GM23248 (cell line): ENCODE data around the gene ELF2. TPM values are rescaled to one million over a fixed set of nuclear protein-coding genes. Genes with fewer than 3 reads are reported as not detected.

Experiments used
- DNase-seq: peaks from one replicate; pipeline ENCODE4 v3.0.0-alpha.2; 2015
- H2AFZ ChIP-seq: fragments of 200-600 bp; sonication (generic); 2 replicates; pipeline ENCODE4 v1.6.1; 2016; ENCODE audit warnings: antibody characterized with exemption
- H3F3A ChIP-seq: fragments of 200-600 bp; sonication (generic); 2 replicates; pipeline ENCODE4 v1.6.1; 2016; ENCODE audit warnings: mild to moderate bottlenecking, antibody characterized with exemption, mixed run types; ENCODE audit not compliant: insufficient read depth
- H3K27ac ChIP-seq: fragments of 200-600 bp; sonication (generic); 2 replicates; pipeline ENCODE4 v1.5.1; 2016; ENCODE audit warnings: mild to moderate bottlenecking
- H3K27me3 ChIP-seq: fragments of 200-600 bp; sonication (generic); replicated peaks from 2 replicates; pipeline ENCODE4 v1.6.1; 2016; ENCODE audit warnings: mild to moderate bottlenecking; ENCODE audit not compliant: insufficient read depth
- H3K36me3 ChIP-seq: fragments of 200-600 bp; sonication (generic); 2 replicates; pipeline ENCODE4 v1.6.1; 2016; ENCODE audit warnings: low read depth, mild to moderate bottlenecking
- H3K4me1 ChIP-seq: fragments of 200-600 bp; sonication (generic); 2 replicates; pipeline ENCODE4 v1.6.1; 2016; ENCODE audit warnings: mild to moderate bottlenecking; ENCODE audit not compliant: insufficient read depth
- H3K4me2 ChIP-seq: fragments of 200-600 bp; sonication (generic); one replicate; pipeline ENCODE4 v1.6.1; 2016; ENCODE audit warnings: mild to moderate bottlenecking; ENCODE audit not compliant: unreplicated experiment
- H3K4me3 ChIP-seq: fragments of 200-600 bp; sonication (generic); 2 replicates; pipeline ENCODE4 v1.5.1; 2016; ENCODE audit warnings: mild to moderate bottlenecking
- H3K79me2 ChIP-seq: fragments of 200-600 bp; sonication (generic); 2 replicates; pipeline ENCODE4 v1.6.1; 2016; ENCODE audit warnings: mild to moderate bottlenecking; ENCODE audit not compliant: insufficient read depth
- H3K9ac ChIP-seq: fragments of 200-600 bp; sonication (generic); 2 replicates; pipeline ENCODE4 v1.6.1; 2016; ENCODE audit warnings: mild to moderate bottlenecking
- H3K9me2 ChIP-seq: fragments of 200-600 bp; sonication (generic); 2 replicates; pipeline ENCODE4 v1.6.1; 2016; ENCODE audit warnings: mixed run types, mild to moderate bottlenecking, moderate library complexity; ENCODE audit not compliant: insufficient read depth
- H3K9me3 ChIP-seq: fragments of 200-600 bp; sonication (generic); one replicate; pipeline ENCODE4 v1.6.1; 2017; ENCODE audit warnings: low read depth
- H4K20me1 ChIP-seq: fragments of 200-600 bp; sonication (generic); 2 replicates; pipeline ENCODE4 v1.6.0; 2016; ENCODE audit not compliant: insufficient read depth
- EZH2 ChIP-seq: fragments of 200-600 bp; sonication (generic); IDR thresholded peaks from 2 replicates; pipeline ENCODE4 v1.6.1; 2018; ENCODE audit warnings: antibody characterized with exemption, mild to moderate bottlenecking; ENCODE audit not compliant: insufficient read depth, poor library complexity, severe bottlenecking
- EZH2phosphoT487 ChIP-seq: fragments of 200-600 bp; sonication (generic); IDR thresholded peaks from 2 replicates; pipeline ENCODE4 v1.6.1; 2018; ENCODE audit warnings: antibody characterized with exemption, moderate library complexity, mild to moderate bottlenecking, low read depth; ENCODE audit not compliant: insufficient read depth
- WGBS, 2 experiments: methylation state at CpG; one replicate each; pipeline ENCODE4 v1.1.6; 2015 to 2017; ENCODE audit warnings: low lambda C conversion rate in 2 of 2, low coverage in 1 of 2; ENCODE audit errors: missing lambda C conversion rate in 2 of 2; 5-methylcytosine and 5-hydroxymethylcytosine counted together
- in situ Hi-C: fragments of 300-500 bp; cut with MboI; formaldehyde crosslinking; loops from 2 replicates; pipeline ENCODE4 v1.15.0; 2020
- polyA plus RNA-seq: library from polyadenylated mRNA; unstranded; fragments of >200 nt; fragmentation: Nextera tagmentation; extraction: Ambion mirVana; gene quantifications from 2 replicates; pipeline ENCODE4 v1.2.1, GENCODE V29; 2016
- total RNA-seq: library from RNA; depleted of rRNA; stranded (reverse); fragments of >200 nt; shearing (Covaris generic); gene quantifications from 2 replicates; pipeline ENCODE4 v1.2.3, GENCODE V29; 2014

ELF2 gene
- total and polyA plus RNA-seq, 2 experiments from 2014 or later: 18.8 to 34.5 TPM

GRCh38 chr4:139144911-139145551 lies 32.0 kb downstream of the ELF2 start:
- no peaks in the 10 kb centered on the region for H3K27me3 ChIP-seq
- no peak overlapping the region for H3K27ac ChIP-seq
- WGBS, 2 experiments: 96 to 100% methylated on average over 3 of the region's 3 CpGs
- no peaks in the 10 kb centered on the region for H3K9me2 ChIP-seq
- in situ Hi-C loops: no loop called here
- H3F3A ChIP-seq: no peaks in the 10 kb centered on the region
- no peaks in the 10 kb centered on the region for H3K9me3 ChIP-seq
- peaks cover 9% of the 10 kb centered on the region; the same call in 1 of the 2 replicates for H3K4me1 ChIP-seq
- H3K4me2 ChIP-seq: no peak overlapping the region
- no peak overlapping the region for H3K9ac ChIP-seq
- TF ChIP-seq EZH2 (no peak), EZH2phosphoT487 (no peak)
- H3K4me3 ChIP-seq: no peak overlapping the region
- H3K36me3 ChIP-seq: 0 out of 2 replicates have a peak, but pooled peaks cover 4% of the 10 kb centered on the region
- no peak for DNase-seq
- H3K79me2 ChIP-seq: peaks cover 99% of the 10 kb centered on the region
- H2AFZ ChIP-seq: no peak overlapping the region
- peaks cover 14% of the 10 kb centered on the region; the same call in 1 of the 2 replicates for H4K20me1 ChIP-seq

- Histone ChIP-seq H3K4me3 (no peak overlapping the region), H4K20me1 (peaks cover 14% of the 10 kb centered on the region; the same call in 1 of the 2 replicates), H3K9me2 (no peaks in the 10 kb centered on the region), H3K27me3 (no peaks in the 10 kb centered on the region), H3K4me1 (peaks cover 9% of the 10 kb centered on the region; the same call in 1 of the 2 replicates), H3K4me2 (no peak overlapping the region), H3K36me3 (0 out of 2 replicates have a peak, but pooled peaks cover 4% of the 10 kb centered on the region), H3F3A (no peaks in the 10 kb centered on the region), H3K27ac (no peak overlapping the region), H2AFZ (no peak overlapping the region), H3K79me2 (peaks cover 97% of the 10 kb centered on the region), H3K9me3 (no peaks in the 10 kb centered on the region), H3K9ac (no peak overlapping the region)
- TF ChIP-seq EZH2: no peak
- no peak for TF ChIP-seq EZH2phosphoT487
- WGBS, 2 experiments: 87 to 88% methylated on average over 7 of the region's 7 CpGs
- in situ Hi-C loops: no loop called here
- DNase-seq: peak; percentile 76
Observed at GRCh38 chr4:139144161-139144859, 32.7 kb downstream of the ELF2 start.

GRCh38 chr4:139142980-139143379 lies 34.0 kb downstream of the ELF2 start:
- TF ChIP-seq EZH2phosphoT487 (no peak), EZH2 (no peak)
- in situ Hi-C loops: no loop called here
- Histone ChIP-seq H3K9me2 (no peaks in the 10 kb centered on the region), H3K36me3 (0 out of 2 replicates have a peak, but pooled peaks cover 4% of the 10 kb centered on the region), H3K4me2 (no peak overlapping the region), H3K9me3 (no peaks in the 10 kb centered on the region), H3K79me2 (peaks cover 90% of the 10 kb centered on the region), H4K20me1 (peaks cover 14% of the 10 kb centered on the region; the same call in 1 of the 2 replicates), H3K27me3 (no peaks in the 10 kb centered on the region), H3F3A (no peaks in the 10 kb centered on the region), H3K4me1 (peaks cover 9% of the 10 kb centered on the region; the same call in 1 of the 2 replicates), H2AFZ (no peak overlapping the region), H3K27ac (no peak overlapping the region), H3K9ac (no peak overlapping the region), H3K4me3 (no peak overlapping the region)
- 59 to 68% methylated on average over 2 of the region's 2 CpGs for WGBS, 2 experiments
- DNase-seq: no peak

- Histone ChIP-seq H3K4me3 (no peak overlapping the region), H3K4me2 (no peak overlapping the region), H3K9me3 (no peaks in the 10 kb centered on the region), H2AFZ (no peak overlapping the region), H3K4me1 (peaks cover 9% of the 10 kb centered on the region; the same call in 1 of the 2 replicates), H3K9ac (no peak overlapping the region), H3K27ac (no peak overlapping the region), H3K79me2 (peaks cover 82% of the 10 kb centered on the region), H3F3A (no peaks in the 10 kb centered on the region), H3K9me2 (no peaks in the 10 kb centered on the region), H3K27me3 (no peaks in the 10 kb centered on the region), H4K20me1 (peaks cover 14% of the 10 kb centered on the region; the same call in 1 of the 2 replicates), H3K36me3 (0 out of 2 replicates have a peak, but pooled peaks cover 4% of the 10 kb centered on the region)
- DNase-seq: no peak
- in situ Hi-C loops: no loop called here
- WGBS, 2 experiments: 100% methylated on average over 1 of the region's 1 CpG
- no peak for TF ChIP-seq EZH2phosphoT487
- no peak for TF ChIP-seq EZH2
Observed at GRCh38 chr4:139142087-139142486, 34.9 kb downstream of the ELF2 start.
